H1 (cell line): Measurements from ENCODE around the gene ALDH1A2. TPM values are rescaled to one million over a fixed set of nuclear protein-coding genes. Genes with fewer than 3 reads are reported as not detected.

ENCODE experiments used
- CTCF ChIA-PET: fragments of 300-600 bp; sonication (Branson Sonifier 250); formaldehyde crosslinking; loops from one replicate; lab custom pipeline; 2021; ENCODE audit not compliant: partially characterized antibody; lab: Charles Lee
- POLR2A ChIA-PET: fragments of 300-600 bp; sonication (Branson Sonifier 250); formaldehyde crosslinking; loops from one replicate; lab custom pipeline; 2021; ENCODE audit warnings: inconsistent platforms; ENCODE audit not compliant: partially characterized antibody; lab: Charles Lee
- DNase-seq, 2 experiments: peaks; one replicate each; pipeline versions ENCODE4 v3.0.0 to v3.0.0-alpha.2; 2010 to 2022; ENCODE audit warnings: low spot score in 2 of 2, low read depth in 1 of 2, mixed read lengths in 1 of 2
- FAIRE-seq: peaks from 2 replicates; lab custom pipeline; 2011; peaks lifted over from hg19 to GRCh38; lab: Jason Lieb, UNC
- H2AFZ ChIP-seq: 2 replicates; pipeline ENCODE4 v1.8.1; 2012; ENCODE audit warnings: low read length, inconsistent platforms
- H2AK5ac ChIP-seq: 2 replicates; pipeline ENCODE4 v1.6.1; 2013; ENCODE audit warnings: low read depth, low read length
- H2BK120ac ChIP-seq: replicated peaks from 2 replicates; pipeline ENCODE3; 2013; ENCODE audit warnings: low read depth, low read length, inconsistent platforms
- H2BK12ac ChIP-seq: 2 replicates; pipeline ENCODE4 v1.6.1; 2013; ENCODE audit warnings: low read depth, low read length
- H2BK15ac ChIP-seq: 2 replicates; pipeline ENCODE4 v1.6.1; 2013; ENCODE audit warnings: low read length
- H2BK20ac ChIP-seq: 2 replicates; pipeline ENCODE4 v1.6.1; 2013; ENCODE audit warnings: low read length
- H2BK5ac ChIP-seq: 2 replicates; pipeline ENCODE4 v1.6.1; 2013; ENCODE audit warnings: low read depth, low read length
- H3K14ac ChIP-seq: 2 replicates; pipeline ENCODE4 v1.6.1; 2013; ENCODE audit warnings: inconsistent platforms; ENCODE audit not compliant: insufficient read length
- H3K18ac ChIP-seq: 2 replicates; pipeline ENCODE4 v1.6.1; 2013; ENCODE audit warnings: low read length; ENCODE audit errors: extremely low read depth
- H3K23ac ChIP-seq: 2 replicates; pipeline ENCODE4 v1.6.1; 2013; ENCODE audit warnings: inconsistent platforms; ENCODE audit not compliant: insufficient read length
- H3K23me2 ChIP-seq: 2 replicates; pipeline ENCODE4 v1.6.1; 2013; ENCODE audit warnings: low read depth, low read length
- H3K27ac ChIP-seq: 2 replicates; pipeline ENCODE4 v1.6.1; 2011; ENCODE audit warnings: low read depth, low read length, inconsistent platforms
- H3K27me3 ChIP-seq, 4 experiments: replicated peaks in 1 of 4; 1 replicate in 1 of 4; 2 replicates in 3 of 4; pipeline versions ENCODE4 v1.6.1 to v1.8.1; 2011 to 2013; ENCODE audit warnings: low read length in 3 of 4, mild to moderate bottlenecking in 3 of 4, inconsistent platforms in 2 of 4, mixed read lengths in 2 of 4, moderate library complexity in 1 of 4; ENCODE audit not compliant: control insufficient read depth in 3 of 4, insufficient read depth in 3 of 4; ENCODE audit errors: extremely low read depth in 1 of 4
- H3K36me3 ChIP-seq, 4 experiments: 2 replicates each; pipeline versions ENCODE4 v1.6.1 to v1.8.1; 2011 to 2013; ENCODE audit warnings: mild to moderate bottlenecking in 4 of 4, low read length in 3 of 4, moderate library complexity in 2 of 4, control low read depth in 1 of 4, inconsistent platforms in 1 of 4; ENCODE audit not compliant: insufficient read depth in 4 of 4, control insufficient read depth in 2 of 4
- H3K4ac ChIP-seq: replicated peaks from 2 replicates; pipeline ENCODE3; 2013; ENCODE audit warnings: low read length, low read depth, mixed read lengths, inconsistent platforms; ENCODE audit not compliant: insufficient read length
- H3K4me1 ChIP-seq, 4 experiments: replicated peaks in 1 of 4; 1 replicate in 1 of 4; 2 replicates in 3 of 4; pipeline versions ENCODE4 v1.6.1 to v1.8.1; 2011 to 2013; ENCODE audit warnings: low read length in 3 of 4, inconsistent platforms in 2 of 4, mixed read lengths in 1 of 4; ENCODE audit not compliant: insufficient read depth in 4 of 4, control insufficient read depth in 3 of 4
- H3K4me2 ChIP-seq, 2 experiments: 2 replicates each; pipeline versions ENCODE4 v1.6.1 to v1.8.1; 2011 to 2013; ENCODE audit warnings: low read depth in 2 of 2, low read length in 2 of 2, control low read depth in 1 of 2, inconsistent platforms in 1 of 2, mild to moderate bottlenecking in 1 of 2; ENCODE audit not compliant: insufficient read depth in 1 of 2
- H3K4me3 ChIP-seq, 4 experiments: fragments of 200-600, 300-600 bp in 1 of 4; sonication (generic), shearing (Covaris generic), sonication (Bioruptor Twin) in 1 of 4; 2 replicates each; pipeline versions ENCODE4 v1.5.1 to v1.8.1; 2011 to 2016; ENCODE audit warnings: low read length in 4 of 4, low read depth in 3 of 4, control low read depth in 2 of 4, inconsistent platforms in 2 of 4, mild to moderate bottlenecking in 2 of 4, mixed read lengths in 1 of 4, moderate library complexity in 1 of 4; ENCODE audit not compliant: insufficient read depth in 2 of 4; ENCODE audit errors: extremely low read depth in 1 of 4
- H3K56ac ChIP-seq: replicated peaks from 2 replicates; pipeline ENCODE3; 2013; ENCODE audit warnings: low read depth, mild to moderate bottlenecking, mixed read lengths, low read length, inconsistent platforms; ENCODE audit not compliant: insufficient read length
- H3K79me1 ChIP-seq: 2 replicates; pipeline ENCODE4 v1.6.1; 2013; ENCODE audit warnings: low read depth, low read length, control low read depth
- H3K79me2 ChIP-seq, 2 experiments: 2 replicates each; pipeline versions ENCODE4 v1.6.1 to v1.8.1; 2012 to 2013; ENCODE audit warnings: low read length in 2 of 2, mild to moderate bottlenecking in 2 of 2, inconsistent platforms in 1 of 2; ENCODE audit not compliant: insufficient read depth in 2 of 2, control insufficient read depth in 1 of 2
- H3K9ac ChIP-seq, 4 experiments: replicated peaks in 1 of 4; 1 replicate in 1 of 4; 2 replicates in 3 of 4; pipeline versions ENCODE4 v1.6.1 to v1.8.1; 2011 to 2013; ENCODE audit warnings: low read depth in 3 of 4, low read length in 3 of 4, control low read depth in 2 of 4, mild to moderate bottlenecking in 2 of 4, moderate library complexity in 2 of 4, inconsistent platforms in 1 of 4; ENCODE audit errors: extremely low read depth in 1 of 4
- H3K9me3 ChIP-seq, 2 experiments: 2 replicates each; pipeline versions ENCODE4 v1.6.1 to v1.8.1; 2012 to 2013; ENCODE audit warnings: mild to moderate bottlenecking in 2 of 2, moderate library complexity in 2 of 2, control low read depth in 1 of 2, inconsistent platforms in 1 of 2, low read depth in 1 of 2, low read length in 1 of 2, mixed read lengths in 1 of 2; ENCODE audit not compliant: insufficient read depth in 2 of 2
- H4K20me1 ChIP-seq, 2 experiments: replicated peaks in 1 of 2; 2 replicates each; pipeline versions ENCODE3 to v1.8.1; 2011 to 2013; ENCODE audit warnings: inconsistent platforms in 2 of 2, low read length in 2 of 2, mild to moderate bottlenecking in 1 of 2; ENCODE audit not compliant: insufficient read depth in 2 of 2, control insufficient read depth in 1 of 2
- H4K5ac ChIP-seq: 2 replicates; pipeline ENCODE4 v1.6.1; 2013; ENCODE audit warnings: low read length, low read depth, mixed read lengths, inconsistent platforms; ENCODE audit not compliant: insufficient read length
- H4K8ac ChIP-seq: 2 replicates; pipeline ENCODE4 v1.8.0; 2013; ENCODE audit warnings: mild to moderate bottlenecking, moderate library complexity, low read length, inconsistent platforms; ENCODE audit not compliant: insufficient read depth; ENCODE audit errors: extremely low read depth
- H4K91ac ChIP-seq: replicated peaks from 2 replicates; pipeline ENCODE3; 2013; ENCODE audit warnings: low read length, mixed read lengths, inconsistent platforms; ENCODE audit not compliant: insufficient read length
- CTCF ChIP-seq, 3 experiments: IDR thresholded peaks; 1 replicate in 2 of 3; 2 replicates in 1 of 3; pipeline versions ENCODE4 v1.5.1 to v1.6.1; 2011; ENCODE audit warnings: low read length in 3 of 3, mild to moderate bottlenecking in 3 of 3, inconsistent platforms in 2 of 3, low read depth in 1 of 3, moderate library complexity in 1 of 3; ENCODE audit not compliant: insufficient read depth in 1 of 3; ENCODE audit errors: control extremely low read depth in 1 of 3
- EZH2 ChIP-seq: fragments of 200-600 bp; sonication (generic); IDR thresholded peaks from 2 replicates; pipeline ENCODE4 v1.7.1; 2012; ENCODE audit warnings: low read depth, mild to moderate bottlenecking, moderate library complexity, low read length, inconsistent platforms; ENCODE audit not compliant: severe bottlenecking
- HDAC6 ChIP-seq: IDR thresholded peaks from one replicate; pipeline ENCODE4 v1.7.1; 2012; ENCODE audit warnings: low read depth, mild to moderate bottlenecking, inconsistent platforms, low read length, moderate library complexity
- JUN ChIP-seq: IDR thresholded peaks from 2 replicates; pipeline ENCODE4 v1.6.1; 2011; ENCODE audit warnings: low read depth, mild to moderate bottlenecking, improper control_type of control experiment, low read length
- KDM5A ChIP-seq: fragments of 200-600 bp; IDR thresholded peaks from 2 replicates; pipeline ENCODE4 v1.7.1; 2012; ENCODE audit warnings: mild to moderate bottlenecking, low read length, inconsistent platforms, mixed read lengths
- RNF2 ChIP-seq: fragments of 200-900, 300-1000 bp; sonication (generic); IDR thresholded peaks from 2 replicates; pipeline ENCODE4 v1.7.1; 2016; ENCODE audit warnings: borderline replicate concordance, low read depth, mild to moderate bottlenecking, antibody characterized with exemption, low read length; ENCODE audit not compliant: poor library complexity, severe bottlenecking; ENCODE audit errors: missing control alignments
- SAP30 ChIP-seq: fragments of 300-600 bp; sonication (generic); IDR thresholded peaks from 2 replicates; pipeline ENCODE4 v1.7.1; 2012; ENCODE audit warnings: low read length, moderate library complexity, mild to moderate bottlenecking, inconsistent platforms; ENCODE audit not compliant: insufficient read depth, insufficient replicate concordance
- USF2 ChIP-seq: IDR thresholded peaks from 2 replicates; pipeline ENCODE4 v1.6.1; 2011; ENCODE audit warnings: low read length, improper control_type of control experiment
- YY1 ChIP-seq: IDR thresholded peaks from 2 replicates; pipeline ENCODE4 v1.6.1; 2011; ENCODE audit warnings: low read depth, mild to moderate bottlenecking, low read length
- WGBS, 2 experiments: shearing (Covaris generic) in 1 of 2; methylation state at CpG; one replicate each; pipeline versions ENCODE4 v1.1.6 to v1.1.7; 2013 to 2015; ENCODE audit warnings: low lambda C conversion rate in 2 of 2, mixed read lengths in 2 of 2, inconsistent platforms in 1 of 2, low coverage in 1 of 2, missing lambda C conversion rate in 1 of 2; ENCODE audit not compliant: insufficient replicate concordance in 2 of 2, insufficient coverage in 1 of 2, insufficient read length in 1 of 2; ENCODE audit errors: extremely low coverage in 1 of 2, missing lambda C conversion rate in 1 of 2; 5-methylcytosine and 5-hydroxymethylcytosine counted together
- polyA plus RNA-seq, 7 experiments: library from polyadenylated mRNA; depleted of rRNA in 3 of 7; stranded (reverse) in 5 of 7; unstranded in 2 of 7; fragments of >200 nt in 5 of 7; fragments of 200-250 nt in 2 of 7; gene quantifications; 1 replicate in 5 of 7; 2 replicates in 1 of 7; 4 replicates in 1 of 7; pipeline versions ENCODE4 v1.2.1 to v1.2.3, GENCODE V29; 2011 to 2013; ENCODE audit warnings: missing spikeins in 2 of 7, mixed read lengths in 2 of 7
- total RNA-seq: library from RNA; stranded (reverse); fragmentation: NEBNext Ultra II Directional; extraction: Animal tissue kit (Norgen Biotek cat#: 25700); gene quantifications from 2 replicates; pipeline ENCODE4 v1.2.1, GENCODE V29; 2021

The ALDH1A2 gene
- total and polyA plus RNA-seq, 2 of the 8 experiments (the other 6 are each of a cell fraction or from before 2014, with no cell fraction given): 0.06 to 0.24 TPM

GRCh38 chr15:57946491-57947048 is 118.9 kb downstream of the ALDH1A2 start:
- Histone ChIP-seq H2AFZ (no peak overlapping the region), H4K91ac (no peak overlapping the region), H3K4ac (no peak overlapping the region), H2AK5ac (no peak overlapping the region), H4K8ac (no peak overlapping the region; the same call in 1 of the 2 replicates), H3K79me2 (no peaks in the 10 kb centered on the region), H3K27me3 (no peaks in the 10 kb centered on the region), H3K4me1 (no peaks in the 10 kb centered on the region), H3K9me3 (no peaks in the 10 kb centered on the region), H3K14ac (no peak overlapping the region), H3K79me1 (no peaks in the 10 kb centered on the region), H2BK12ac (no peak overlapping the region), H3K36me3 (no peaks in the 10 kb centered on the region), H3K56ac (no peak overlapping the region), H3K18ac (no peak overlapping the region), H2BK15ac (no peak overlapping the region), H2BK5ac (no peak overlapping the region), H3K9ac (no peak overlapping the region), H3K27ac (no peak overlapping the region), H3K4me3 (no peak overlapping the region), H2BK120ac (no peak overlapping the region), H2BK20ac (no peak overlapping the region), H4K5ac (no peak overlapping the region), H3K23ac (no peak overlapping the region), H4K20me1 (peaks cover 0 to 1% of the 10 kb centered on the region in 2 experiments), H3K4me2 (no peak overlapping the region), H3K23me2 (peaks cover 3% of the 10 kb centered on the region; the same call in 1 of the 2 replicates)
- 95 to 100% methylated on average over 1 to 3 of the region's 3 CpGs for WGBS, 2 experiments
- ChIA-PET CTCF (no interaction called here), POLR2A (no interaction called here)
- FAIRE-seq (no peak), DNase-seq (no peak)
- no peak for TF ChIP-seq CTCF (IDR thresholded peaks at IDR 0.05; ENCODE audit: control extremely low read depth in 1 of 3, insufficient read depth in 1 of 3, low read depth in 1 of 3, low read length in 3 of 3)
- TF ChIP-seq EZH2: no peak
- no peak for TF ChIP-seq JUN
- no peak for TF ChIP-seq KDM5A
- TF ChIP-seq HDAC6: no peak
- no peak for TF ChIP-seq RNF2
- no peak for TF ChIP-seq YY1
- no peak for TF ChIP-seq SAP30
- TF ChIP-seq USF2: no peak
